Esophagus mucosa (tissue), 1 donor: ENCODE data around the gene ACVR1B. TPM values are rescaled to one million over a fixed set of nuclear protein-coding genes. Genes with fewer than 3 reads are reported as not detected.

ENCODE experiments used
- total RNA-seq: library from RNA; stranded (reverse); gene quantifications from one replicate; pipeline ENCODE4 v1.2.4, GENCODE V29; 2023
- donor health status: DM: yes; HTN: yes; CAD: no.

The ACVR1B gene
- total RNA-seq, 1 donor from 2014 or later, result 19.2 TPM

Other genes with a start within 250 kb of the ACVR1B start
- 0.16 TPM for gene FIGNL2, start 103.0 kb upstream of the ACVR1B start, total RNA-seq
- gene ANKRD33, start 63.6 kb upstream of the ACVR1B start, total RNA-seq, result not detected
- gene ACVRL1, start 44.2 kb upstream of the ACVR1B start, total RNA-seq, result 4.9 TPM
- 3.9 TPM for gene TAMALIN, start 55.2 kb downstream of the ACVR1B start, total RNA-seq
- 2.0 TPM for gene NR4A1, start 99.7 kb downstream of the ACVR1B start, total RNA-seq
- 35.2 TPM for gene ATG101, start 118.3 kb downstream of the ACVR1B start, total RNA-seq
- not detected for gene SMIM41, start 128.0 kb downstream of the ACVR1B start, total RNA-seq
- 17.9 TPM for gene KRT80, start 240.3 kb downstream of the ACVR1B start, total RNA-seq